GM21526 (cell line): ENCODE results near the gene GSTM5.
"Not testable (repeated sequence)": the region's sequence is repeated elsewhere in the genome, so short reads cannot be mapped to it uniquely, and the experiment has no call there.

Experiments used
- ATAC-seq: cut with Tn5 transposase; IDR thresholded peaks from one replicate; pipeline ENCODE4 v1.9.1; 2021; ENCODE audit warnings: moderate library complexity; ENCODE audit not compliant: unreplicated experiment, low FRiP score

Gene GSTM5

DNA sequence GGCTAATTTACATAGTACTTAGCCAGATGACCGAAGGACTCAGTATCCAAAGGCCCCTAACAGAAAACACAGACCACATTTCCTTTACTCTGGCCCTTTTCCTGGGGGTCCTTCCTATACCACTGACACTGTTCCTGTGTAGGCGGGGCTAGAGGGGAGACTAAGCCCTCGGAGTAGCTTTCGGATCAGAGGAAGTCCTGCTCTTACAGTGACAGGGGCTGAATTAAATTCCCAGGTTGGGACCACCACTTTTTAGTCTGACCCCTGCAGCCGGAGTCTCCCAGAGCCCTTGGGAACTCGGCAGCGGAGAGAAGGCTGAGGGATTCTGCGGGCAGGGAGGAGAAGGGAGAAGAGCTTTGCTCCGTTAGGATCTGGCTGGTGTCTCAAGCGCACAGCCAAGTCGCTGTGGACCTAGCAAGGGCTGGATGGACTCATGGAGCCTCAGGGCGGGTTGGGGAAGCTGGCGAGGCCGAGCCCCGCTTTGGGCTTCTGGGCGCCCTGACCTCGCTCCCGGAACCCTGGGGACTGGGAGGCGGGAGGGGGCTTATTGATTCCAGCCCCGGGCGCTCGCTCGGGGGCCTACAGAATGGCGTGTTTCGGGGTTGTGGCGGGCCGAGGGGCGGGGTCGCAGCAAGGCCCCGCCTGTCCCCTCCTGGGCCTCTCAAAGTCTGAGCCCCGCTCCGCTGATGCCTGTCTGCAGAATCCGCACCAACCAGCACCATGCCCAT is at the start of gene GSTM5:
Gene GSTM5 (plus strand): TSS at position 659 of the 728 bp plus-strand sequence. CDS start 62 bp downstream, at position 721.
- ATAC-seq: not testable (repeated sequence)

GRCh38 chr1:109664671-109665070 is 47.4 kb upstream of the GSTM5 start:
- ATAC-seq: no peak

- ATAC-seq: peak; percentile 81
Measured at GRCh38 chr1:109667452-109668122, 44.5 kb upstream of the GSTM5 start, which contains the start of gene GSTM2. TSS of gene GSTM2 (plus strand) at chr1:109668057. CDS start at chr1:109668116, 59 bp downstream.

- no peak for ATAC-seq
Measured at GRCh38 chr1:109668123-109668775, 43.8 kb upstream of the GSTM5 start.

DNA sequence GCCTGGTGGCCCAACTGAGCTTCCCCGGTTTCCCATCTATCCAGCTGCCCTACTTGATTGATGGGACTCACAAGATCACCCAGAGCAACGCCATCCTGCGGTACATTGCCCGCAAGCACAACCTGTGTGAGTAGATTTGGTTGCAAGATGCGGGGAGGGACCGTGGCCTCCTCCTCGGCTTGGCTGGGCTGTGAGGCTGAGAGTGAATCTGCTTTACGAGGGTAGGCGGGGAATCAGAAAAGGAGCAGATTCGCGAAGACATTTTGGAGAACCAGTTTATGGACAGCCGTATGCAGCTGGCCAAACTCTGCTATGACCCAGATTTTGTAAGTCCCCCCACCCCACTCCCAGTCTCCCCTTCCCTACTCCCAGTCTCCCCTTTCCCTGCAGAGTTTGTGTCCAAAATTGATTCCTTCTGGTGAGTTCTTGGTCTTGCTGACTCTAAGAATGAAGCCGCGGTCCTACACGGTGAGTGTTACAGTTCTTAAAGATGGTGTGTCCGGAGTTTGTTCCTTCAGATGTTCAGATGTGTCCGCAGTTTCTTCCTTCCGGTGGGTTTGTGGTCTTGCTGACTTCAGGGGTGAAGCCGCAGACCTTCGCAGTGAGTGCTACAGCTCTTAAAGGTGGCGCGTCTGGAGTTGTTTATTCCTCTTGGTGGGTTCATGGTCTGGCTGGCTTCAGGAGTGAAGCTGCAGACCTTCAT is 42.7 kb upstream of the GSTM5 start:
- ATAC-seq: no peak

- not testable (repeated sequence) for ATAC-seq
Measured at GRCh38 chr1:109669949-109670302, 42.1 kb upstream of the GSTM5 start.

- no peak for ATAC-seq
Measured at GRCh38 chr1:109671067-109671466, 41.0 kb upstream of the GSTM5 start.

DNA sequence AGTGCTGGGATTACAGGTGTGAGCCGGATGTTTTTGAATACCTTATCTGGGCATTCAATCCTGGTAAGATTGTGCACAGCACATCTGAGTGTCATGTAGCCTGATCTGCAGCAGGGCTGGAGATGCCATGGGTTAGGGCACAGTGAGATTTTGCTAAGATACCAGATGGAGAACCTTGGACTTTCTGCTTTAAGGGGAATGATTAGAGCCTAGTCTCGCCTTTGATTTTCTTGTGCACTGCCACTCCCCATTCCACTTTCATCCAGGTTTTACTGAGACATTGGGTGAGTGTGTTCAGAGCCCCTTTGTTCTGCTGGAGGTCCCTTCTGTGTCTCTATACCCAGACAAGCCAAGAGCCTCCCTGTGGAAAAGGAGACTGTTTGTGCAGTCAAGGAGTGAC is 38.2 kb upstream of the GSTM5 start:
- not testable (repeated sequence) for ATAC-seq

- ATAC-seq: not testable (repeated sequence)
Measured at GRCh38 chr1:109676683-109677381, 35.2 kb upstream of the GSTM5 start.

- ATAC-seq: no peak
Measured at GRCh38 chr1:109677459-109677858, 34.6 kb upstream of the GSTM5 start.

- ATAC-seq: not testable (repeated sequence)
Measured at GRCh38 chr1:109678637-109679036, 33.4 kb upstream of the GSTM5 start.

GRCh38 chr1:109684777-109685176 is 27.3 kb upstream of the GSTM5 start:
- ATAC-seq: not testable (repeated sequence)

DNA sequence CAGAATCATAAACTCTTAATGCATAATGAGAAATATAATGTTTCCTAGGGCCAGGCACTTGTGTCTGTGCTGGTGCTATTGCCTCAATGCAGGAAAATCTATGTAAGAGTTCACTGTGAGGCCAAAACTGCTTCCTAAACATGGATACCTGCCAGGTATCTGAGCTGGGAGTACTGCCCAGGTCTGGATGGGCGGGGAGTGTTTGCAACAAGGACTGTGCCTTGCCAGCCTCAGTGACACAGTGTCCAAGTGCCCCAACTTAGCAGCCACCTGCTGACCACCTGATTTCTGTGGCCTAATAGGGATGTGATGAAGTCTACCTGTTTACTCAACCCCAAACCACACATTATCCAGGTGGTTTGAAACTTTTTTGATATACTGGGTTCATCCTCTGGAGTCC is 26.7 kb upstream of the GSTM5 start:
- ATAC-seq: not testable (repeated sequence)

DNA sequence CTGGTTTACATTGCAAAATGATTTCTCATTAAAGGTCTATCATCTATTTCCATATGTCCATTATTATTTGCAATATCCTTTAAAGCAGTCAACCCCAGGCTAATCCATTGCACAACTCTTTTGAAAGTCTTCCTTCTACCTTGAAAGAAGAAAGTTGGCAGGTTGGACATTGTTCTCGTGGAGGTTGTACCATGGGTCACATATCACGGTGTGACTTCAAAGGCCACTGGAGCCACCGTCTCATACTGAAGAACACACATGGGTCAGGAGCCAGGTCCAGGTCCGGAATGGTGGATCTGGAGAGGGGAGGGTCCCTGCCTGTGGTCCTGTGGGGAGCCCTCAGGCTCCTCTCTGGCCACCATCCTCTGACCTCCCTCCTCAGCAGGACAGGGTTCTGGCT is 26.2 kb upstream of the GSTM5 start:
- not testable (repeated sequence) for ATAC-seq

DNA sequence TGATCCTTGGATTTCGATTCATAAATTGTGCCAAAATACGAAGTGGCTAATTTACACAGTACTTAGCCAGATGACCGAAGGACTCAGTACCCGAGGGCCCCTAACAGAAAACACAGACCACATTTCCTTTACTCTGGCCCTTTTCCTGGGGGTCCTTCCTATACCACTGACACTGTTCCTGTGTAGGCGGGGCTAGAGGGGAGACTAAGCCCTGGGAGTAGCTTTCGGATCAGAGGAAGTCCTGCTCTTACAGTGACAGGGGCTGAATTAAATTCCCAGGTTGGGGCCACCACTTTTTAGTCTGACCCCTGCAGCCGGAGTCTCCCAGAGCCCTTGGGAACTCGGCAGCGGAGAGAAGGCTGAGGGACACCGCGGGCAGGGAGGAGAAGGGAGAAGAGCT is 24.9 kb upstream of the GSTM5 start:
- not testable (repeated sequence) for ATAC-seq

- ATAC-seq: peak; percentile 97
Measured at GRCh38 chr1:109687641-109688499, 24.2 kb upstream of the GSTM5 start, which contains the start of gene GSTM1. TSS of gene GSTM1 (plus strand) at chr1:109687817. CDS start at chr1:109687874, 57 bp downstream.

DNA sequence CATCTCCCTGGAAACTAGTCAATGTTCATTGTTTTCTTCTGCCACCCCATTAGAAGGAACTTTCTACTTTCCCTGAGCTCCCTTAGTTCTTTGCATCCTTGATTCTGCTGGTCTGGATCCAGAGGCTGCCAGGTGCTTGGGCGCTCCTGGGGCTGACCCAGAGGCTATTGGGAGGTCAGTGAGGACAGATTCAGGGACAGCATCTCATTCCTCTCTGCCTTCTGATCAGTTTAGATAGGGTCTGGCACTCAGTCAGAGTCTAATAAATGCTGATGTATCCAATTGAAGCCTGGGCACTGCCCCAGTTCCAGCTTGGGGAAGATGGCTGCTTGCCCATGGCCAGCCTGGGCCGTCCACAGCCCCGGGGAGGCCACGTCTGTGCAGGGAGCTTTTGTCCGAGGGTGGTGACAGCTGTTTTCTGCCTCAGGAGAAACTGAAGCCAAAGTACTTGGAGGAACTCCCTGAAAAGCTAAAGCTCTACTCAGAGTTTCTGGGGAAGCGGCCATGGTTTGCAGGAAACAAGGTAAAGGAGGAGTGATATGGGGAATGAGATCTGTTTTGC is 22.1 kb upstream of the GSTM5 start:
- ATAC-seq: no peak

- no peak for ATAC-seq
Measured at GRCh38 chr1:109691759-109692158, 20.3 kb upstream of the GSTM5 start.

DNA sequence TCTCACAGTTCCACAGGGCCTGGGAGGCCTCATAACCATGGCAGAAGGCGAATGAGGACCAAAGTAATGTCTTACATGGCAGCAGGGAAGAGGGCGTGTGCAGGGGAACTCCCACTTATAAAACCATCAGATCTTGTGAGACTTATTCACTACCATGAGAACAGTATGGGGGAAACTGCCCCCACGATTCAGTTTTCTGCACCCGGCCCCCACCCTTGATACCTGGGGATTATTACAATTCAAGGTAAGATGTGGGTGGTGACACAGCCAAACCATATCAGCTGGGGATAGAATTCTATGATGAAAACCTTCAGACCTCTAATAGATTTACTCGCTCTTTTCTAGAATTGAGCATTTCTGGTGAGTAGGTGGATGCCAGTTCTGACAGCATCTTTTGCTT is 17.7 kb upstream of the GSTM5 start:
- ATAC-seq: not testable (repeated sequence)
